ENCODE data around the gene FOXL2NB.

Gene FOXL2NB

GRCh38 chr3:138985932-138986331, 38.9 kb downstream of the FOXL2NB start:
- Mint-ChIP-seq H3K36me3 (ENCODE audit: low read depth) (no peaks in the 10 kb centered on the region), H3K4me1 (peaks cover 25% of the 10 kb centered on the region), H3K27me3 (ENCODE audit: low read depth, poor library complexity) (peaks cover 7% of the 10 kb centered on the region), H3K9me3 (no peaks in the 10 kb centered on the region), H3K4me3 (no peak overlapping the region), H3K27ac (peak overlapping the region; percentile 74)
- TF ChIP-seq CTCF (IDR thresholded peaks at IDR 0.05), result no peak
- DNase-seq, result no peak

- Mint-ChIP-seq H3K27me3 (ENCODE audit: low read depth, poor library complexity) (peaks cover 17% of the 10 kb centered on the region), H3K4me3 (no peak overlapping the region), H3K27ac (no peak overlapping the region), H3K4me1 (peaks cover 25% of the 10 kb centered on the region), H3K9me3 (no peaks in the 10 kb centered on the region), H3K36me3 (ENCODE audit: low read depth) (no peaks in the 10 kb centered on the region)
- no peak for DNase-seq
- no peak for TF ChIP-seq CTCF (IDR thresholded peaks at IDR 0.05)
These were observed 40.2 kb downstream of the FOXL2NB start for GRCh38 chr3:138987181-138987580.

- H3K9me3 Mint-ChIP-seq, result peaks cover 8% of the 10 kb centered on the region
- no peak overlapping the region for H3K4me3 Mint-ChIP-seq
- H3K36me3 Mint-ChIP-seq (ENCODE audit: low read depth), result no peaks in the 10 kb centered on the region
- no peaks in the 10 kb centered on the region for H3K4me1 Mint-ChIP-seq
- peaks cover 46% of the 10 kb centered on the region for H3K27me3 Mint-ChIP-seq (ENCODE audit: low read depth, poor library complexity)
- DNase-seq, result no peak
- TF ChIP-seq CTCF (IDR thresholded peaks at IDR 0.05), result no peak
- H3K27ac Mint-ChIP-seq, result no peak overlapping the region
These were observed 48.7 kb downstream of the FOXL2NB start for GRCh38 chr3:138995706-138996105.
